ENCODE measurements around the gene ST7.
A peak's percentile ranks its signal among the peaks of the same experiment; 100 is the strongest.

Gene ST7

DNA sequence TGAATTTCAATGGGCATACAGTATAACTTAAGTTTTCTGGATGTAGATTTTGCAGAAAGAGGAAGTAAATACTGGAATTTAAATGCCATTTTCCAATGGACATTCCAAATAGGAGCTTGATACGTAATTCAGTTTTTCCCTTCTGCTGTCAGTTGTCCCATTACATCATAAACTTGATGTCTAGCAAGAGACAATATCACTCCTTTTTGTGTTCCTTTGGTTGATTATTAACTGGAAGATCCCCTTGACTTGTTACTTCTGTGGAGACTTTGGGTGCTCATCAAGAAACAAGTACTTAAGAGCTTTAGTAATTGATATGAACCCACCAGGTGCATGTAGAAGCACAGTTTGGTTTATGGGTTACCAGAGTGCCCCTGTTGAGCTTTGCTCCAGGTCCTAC is 116.1 kb downstream of the ST7 start:
- FAIRE-seq, result no peak

GRCh38 chr7:117071551-117071950 is 118.2 kb downstream of the ST7 start:
- peak; percentile 94 for FAIRE-seq

- no peak for FAIRE-seq
Measured at GRCh38 chr7:117072620-117073118, 119.4 kb downstream of the ST7 start.

DNA sequence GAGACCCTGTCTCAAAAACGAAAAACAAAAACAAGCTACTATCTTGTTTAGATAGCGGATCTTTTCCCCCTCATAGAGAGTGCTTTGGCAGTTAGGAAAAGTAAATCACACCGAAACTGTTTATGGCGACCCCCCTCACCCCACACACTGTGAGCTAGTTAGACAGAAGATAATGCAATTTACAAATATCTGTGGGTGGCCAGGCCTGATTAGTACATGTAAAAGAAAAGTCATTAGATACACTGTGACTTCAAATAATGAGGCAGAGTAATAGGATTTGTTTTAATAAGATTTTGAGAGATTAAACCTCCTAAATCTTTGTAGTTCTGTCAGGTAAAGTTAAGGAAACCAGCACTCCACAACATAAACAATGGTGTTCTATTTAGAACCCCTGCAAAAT is 121.1 kb downstream of the ST7 start:
- no peak for FAIRE-seq

DNA sequence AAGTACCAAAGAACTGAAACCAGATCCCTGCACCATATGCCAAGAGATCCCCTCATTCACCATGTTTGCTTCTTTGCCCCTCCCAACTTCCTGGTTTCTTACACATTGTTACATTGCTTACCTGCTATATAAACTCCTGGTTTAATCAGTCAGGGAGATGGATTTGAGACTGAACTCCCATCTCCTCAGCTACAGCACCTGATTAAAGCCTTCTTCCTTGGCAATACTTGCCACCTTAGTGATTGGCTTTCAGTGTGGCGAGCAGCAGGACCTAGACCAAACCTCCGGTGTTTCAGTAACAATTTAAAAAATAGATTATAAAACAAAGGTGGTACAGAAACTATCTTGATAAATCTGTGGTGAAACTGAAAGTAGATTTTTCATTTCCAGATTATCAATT is 122.6 kb downstream of the ST7 start:
- no peak for FAIRE-seq

DNA sequence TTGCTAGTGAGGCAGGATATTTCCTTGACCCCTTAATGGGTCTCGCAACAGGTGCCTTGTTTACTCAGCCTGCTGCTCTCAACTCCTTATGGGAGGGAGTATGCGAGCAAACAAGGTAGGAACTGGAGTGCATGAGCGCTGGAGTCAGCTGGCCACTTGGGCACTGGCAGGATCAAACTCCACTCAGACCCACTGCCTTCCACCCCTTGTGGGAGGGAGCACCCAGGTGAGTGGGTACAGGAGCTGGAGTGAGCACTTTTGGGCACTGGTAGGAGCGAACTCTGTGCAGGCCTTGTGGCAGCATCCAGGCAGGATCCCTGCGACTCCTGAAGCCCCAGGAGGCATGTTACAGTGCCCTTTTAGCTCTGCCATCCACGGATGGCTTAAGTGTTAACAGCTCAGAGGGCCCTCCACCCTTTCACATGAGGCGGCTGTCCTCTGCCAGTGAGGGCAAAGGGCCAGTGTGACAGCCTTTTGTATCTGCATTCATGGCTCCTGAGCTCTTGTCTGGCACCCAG is 123.2 kb downstream of the ST7 start:
- FAIRE-seq, result no peak

- FAIRE-seq, result no peak
Measured at GRCh38 chr7:117077658-117078057, 124.4 kb downstream of the ST7 start.

DNA sequence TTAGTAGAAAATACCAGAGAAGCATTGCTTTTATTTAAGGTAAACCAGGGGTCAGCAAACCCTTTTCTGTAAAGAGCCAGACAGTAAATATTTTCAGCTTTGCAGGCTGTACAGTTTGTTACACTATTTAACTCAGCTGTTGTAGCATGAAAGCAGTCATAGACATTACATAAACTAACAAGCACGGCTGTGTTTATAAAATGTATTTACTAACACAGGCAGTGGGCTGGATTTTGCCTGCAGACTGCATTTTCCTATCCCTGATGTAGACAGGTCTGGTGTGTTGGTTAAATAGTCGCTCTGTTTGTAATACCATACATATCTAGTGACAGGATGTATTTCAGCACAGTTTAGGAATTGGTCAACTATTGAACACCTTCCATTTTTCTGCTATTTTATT is 129.3 kb downstream of the ST7 start:
- no peak for FAIRE-seq

DNA sequence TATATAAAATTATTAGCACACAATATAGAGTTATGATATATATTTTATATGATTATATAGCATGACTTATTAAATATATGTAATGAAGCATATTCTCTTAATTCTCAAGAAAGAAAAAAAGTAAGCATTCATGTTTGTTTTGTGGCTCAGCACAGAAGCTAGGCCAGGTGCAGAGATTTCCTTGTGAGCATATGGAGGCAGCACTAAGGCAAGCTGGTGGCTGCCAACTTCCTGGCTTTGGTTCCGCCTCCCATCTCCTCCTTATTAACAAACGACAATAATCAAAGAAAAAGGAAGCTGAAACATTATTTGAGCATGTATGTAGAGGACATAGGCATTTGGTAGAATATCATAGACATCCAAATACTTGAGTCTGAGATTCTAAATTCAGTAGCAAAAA is 130.3 kb downstream of the ST7 start:
- no peak for FAIRE-seq

GRCh38 chr7:117084286-117084685 is 131.0 kb downstream of the ST7 start:
- FAIRE-seq, result no peak

DNA sequence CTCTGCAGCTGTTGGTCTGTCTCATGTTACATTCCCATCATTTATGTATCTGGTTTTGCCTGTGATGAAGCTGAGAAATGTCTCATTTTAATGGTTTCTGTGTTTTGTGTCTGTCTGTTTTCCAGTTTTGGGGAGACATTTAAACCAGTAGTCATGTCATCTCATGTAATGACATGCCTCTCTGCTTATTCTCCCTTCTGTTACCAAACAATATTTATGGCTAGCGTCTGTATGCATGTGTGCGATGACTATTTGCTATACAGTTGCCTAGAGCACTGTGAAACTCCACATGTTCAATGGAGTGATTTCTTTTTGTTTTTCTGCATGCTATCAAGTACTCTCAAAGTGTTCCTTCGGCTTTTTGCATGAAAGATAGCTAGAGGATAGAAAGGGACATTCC is 132.0 kb downstream of the ST7 start:
- no peak for FAIRE-seq

- no peak for FAIRE-seq
Measured at GRCh38 chr7:117085769-117086463, 132.6 kb downstream of the ST7 start.

DNA sequence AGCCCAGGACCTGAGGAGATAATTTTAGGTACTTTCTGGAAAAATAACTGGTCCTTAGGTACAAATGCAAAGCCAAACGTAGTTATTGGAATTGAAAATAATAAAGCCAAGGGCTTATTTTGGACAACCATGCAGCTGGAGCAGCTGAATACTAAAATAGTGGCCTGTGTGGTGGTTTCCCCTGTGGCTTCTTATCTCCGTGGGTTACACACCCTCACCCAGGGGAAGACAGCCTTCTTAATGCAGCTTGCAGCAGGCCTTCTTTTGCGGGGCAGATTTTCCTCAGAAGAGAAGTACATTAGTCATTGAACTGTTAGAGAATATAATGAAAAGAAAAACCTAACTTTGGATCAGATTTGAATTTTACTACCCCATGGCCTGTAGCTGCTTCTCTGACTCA is 133.5 kb downstream of the ST7 start:
- no peak for FAIRE-seq

DNA sequence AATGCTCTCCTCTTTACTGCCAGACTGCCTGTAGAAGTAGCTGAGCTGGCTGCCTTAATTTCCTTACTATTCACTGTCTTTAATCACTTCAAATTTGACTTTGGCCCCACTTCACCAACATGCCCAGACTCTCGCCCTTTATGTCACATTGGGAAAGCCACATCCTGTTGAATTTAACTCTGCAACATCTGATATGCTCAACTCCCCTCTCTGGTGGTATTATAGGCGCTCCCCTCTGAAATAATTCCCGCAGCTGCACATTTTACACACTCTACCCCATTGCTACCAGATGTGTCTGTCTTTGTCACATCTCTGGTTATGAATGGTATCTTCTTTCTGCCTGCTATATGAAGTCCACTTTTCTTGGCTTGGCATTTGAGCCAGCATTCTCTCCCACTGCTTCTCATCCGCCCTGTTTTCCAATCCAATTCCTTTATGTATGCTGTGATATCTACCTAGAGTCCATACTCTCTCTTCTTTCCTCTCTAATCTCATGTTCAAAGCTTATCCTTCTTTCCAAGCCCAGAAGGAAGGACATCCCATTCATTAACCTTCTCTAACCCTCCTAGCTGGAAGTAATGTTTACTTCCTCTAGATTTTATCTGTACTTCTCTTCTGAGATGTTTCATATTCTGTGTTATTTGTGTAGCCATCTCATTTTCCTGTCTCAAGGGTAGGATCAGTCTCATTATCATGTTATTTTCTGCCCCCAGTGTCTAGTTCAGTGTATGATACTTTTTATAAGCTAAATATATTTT is 134.5 kb downstream of the ST7 start:
- FAIRE-seq, result no peak

- FAIRE-seq, result no peak
Measured at GRCh38 chr7:117088623-117089194, 135.4 kb downstream of the ST7 start.

- no peak for FAIRE-seq
Measured at GRCh38 chr7:117090791-117091190, 137.5 kb downstream of the ST7 start.

DNA sequence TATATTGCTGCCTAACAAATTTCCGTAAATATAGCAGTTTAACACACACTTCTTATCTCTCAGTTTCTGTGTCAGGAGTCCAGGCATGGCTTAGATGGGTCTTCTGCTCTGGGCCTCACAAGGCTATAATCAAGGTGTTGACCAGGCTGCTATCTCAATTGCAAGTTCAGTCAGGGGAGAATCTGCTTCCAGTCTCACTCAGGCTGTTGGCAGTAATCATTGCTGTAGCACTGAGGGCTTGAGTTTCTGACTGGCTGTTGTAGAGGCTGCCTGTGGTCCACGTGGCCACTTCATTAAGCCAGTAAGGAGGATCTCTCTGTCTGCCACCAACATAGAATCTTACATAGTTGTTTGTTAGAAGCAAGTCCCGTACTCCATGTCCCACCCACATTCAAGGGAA is 138.4 kb downstream of the ST7 start:
- no peak for FAIRE-seq

DNA sequence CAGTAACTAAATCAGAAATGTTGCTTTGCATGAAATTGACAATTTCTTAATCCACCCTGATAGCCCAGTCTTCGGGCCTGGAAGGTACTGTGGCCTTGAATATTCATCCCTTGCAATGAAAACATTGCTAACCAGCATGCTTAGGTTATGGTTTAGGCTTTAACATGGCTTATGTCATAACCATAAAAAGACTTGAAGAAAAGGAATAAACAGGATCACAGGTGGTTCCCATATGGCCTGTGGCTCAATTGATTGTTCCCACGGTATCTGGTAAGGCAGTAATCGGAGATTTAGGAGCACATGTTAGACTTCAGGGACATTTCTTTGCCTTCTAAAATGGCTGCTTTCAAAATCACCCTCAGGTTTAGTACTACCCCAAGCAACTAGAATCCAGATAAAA is 139.5 kb downstream of the ST7 start:
- no peak for FAIRE-seq

DNA sequence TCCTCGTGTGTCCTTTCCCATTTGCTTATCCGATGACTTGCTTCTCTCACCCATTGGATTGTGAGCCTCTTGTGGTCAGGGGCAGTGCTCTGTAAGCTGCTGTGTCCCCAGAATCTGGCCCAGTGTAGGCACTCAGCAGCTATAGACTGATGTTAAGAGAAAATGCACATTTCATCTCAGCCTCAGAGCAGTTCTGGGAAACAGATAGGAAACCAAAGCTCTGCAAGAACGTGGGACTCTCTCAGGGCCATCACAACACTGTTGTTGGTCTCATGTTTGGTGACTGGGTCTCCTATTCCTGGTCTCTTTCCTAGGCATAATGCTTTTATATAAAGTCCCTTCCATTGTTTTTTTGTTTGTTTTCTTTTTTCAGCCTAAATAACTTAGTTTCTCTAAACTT is 141.2 kb downstream of the ST7 start:
- FAIRE-seq, result no peak

DNA sequence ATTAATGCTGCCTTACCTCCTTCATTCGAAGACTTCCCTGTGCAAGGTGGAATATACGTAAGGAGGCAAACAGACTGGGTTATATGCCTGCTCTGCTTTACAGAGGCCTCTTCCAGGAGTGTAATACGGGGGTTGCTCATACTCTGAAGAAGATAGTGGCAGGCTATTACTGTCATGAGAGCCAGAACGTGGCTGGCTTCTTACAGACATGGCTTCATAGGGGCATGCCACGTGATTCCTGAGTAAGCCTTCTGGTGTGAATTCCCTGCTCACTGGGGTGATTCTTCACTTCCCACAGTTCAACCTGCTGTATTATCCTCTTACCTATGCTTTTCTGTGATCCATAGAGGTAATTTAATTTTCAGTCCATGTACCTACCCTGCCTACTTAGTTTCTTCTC is 141.8 kb downstream of the ST7 start:
- no peak for FAIRE-seq

GRCh38 chr7:117096330-117096729 is 143.0 kb downstream of the ST7 start:
- no peak for FAIRE-seq

- FAIRE-seq, result peak; percentile 88
Measured at GRCh38 chr7:117096942-117097341, 143.6 kb downstream of the ST7 start.

- FAIRE-seq, result no peak
Measured at GRCh38 chr7:117097860-117098259, 144.6 kb downstream of the ST7 start.

DNA sequence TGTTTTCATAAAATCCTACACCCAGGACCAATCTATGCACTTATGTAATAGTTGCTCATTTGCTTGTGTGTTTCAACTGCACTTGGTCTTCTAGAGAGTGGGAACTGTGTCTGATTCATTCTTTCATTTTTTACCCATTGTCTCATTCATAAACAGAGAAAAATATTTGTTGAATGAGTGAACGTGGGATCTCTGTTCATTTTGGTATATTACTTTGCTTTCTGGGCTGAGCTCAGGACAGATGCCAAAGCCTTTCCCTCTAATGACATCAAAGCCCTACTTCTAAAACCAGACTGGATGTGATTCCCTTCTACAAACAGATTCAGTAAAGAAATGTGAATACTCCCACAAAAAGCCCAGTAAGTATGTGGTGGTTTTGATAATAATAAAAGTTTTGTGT is 145.2 kb downstream of the ST7 start:
- no peak for FAIRE-seq

Data from islet of Langerhans (tissue), 1 donor.